Smooth muscle cell (in vitro differentiated cells): ENCODE results near the gene ZFP3. TPM values are rescaled to one million over a fixed set of nuclear protein-coding genes. Genes with fewer than 3 reads are reported as not detected.

ENCODE experiments used
- DNase-seq: peaks from one replicate; lab custom pipeline; 2025; ENCODE audit not compliant: unreplicated experiment; lab: John Stamatoyannopoulos, UW
- H2AFZ ChIP-seq: fragments of 200-600 bp; sonication (generic); 2 replicates; pipeline ENCODE4 v1.6.0; 2016; ENCODE audit warnings: antibody characterized with exemption, low read depth, mild to moderate bottlenecking
- H3F3A ChIP-seq: fragments of 200-600 bp; sonication (generic); 2 replicates; pipeline ENCODE4 v1.6.0; 2017; ENCODE audit warnings: antibody characterized with exemption, low read depth
- H3K27ac ChIP-seq: fragments of 200-600 bp; sonication (generic); 2 replicates; pipeline ENCODE4 v1.5.1; 2016; ENCODE audit warnings: low read depth, mild to moderate bottlenecking
- H3K27me3 ChIP-seq: fragments of 200-600 bp; sonication (generic); 2 replicates; pipeline ENCODE4 v1.6.1; 2016; ENCODE audit warnings: low read depth, mild to moderate bottlenecking
- H3K36me3 ChIP-seq: fragments of 200-600 bp; sonication (generic); 2 replicates; pipeline ENCODE4 v1.5.1; 2016; ENCODE audit warnings: low read depth
- H3K4me1 ChIP-seq: fragments of 200-600 bp; sonication (generic); 2 replicates; pipeline ENCODE4 v1.5.1; 2016; ENCODE audit warnings: low read depth
- H3K4me2 ChIP-seq: fragments of 200-600 bp; sonication (generic); 2 replicates; pipeline ENCODE4 v1.6.0; 2016; ENCODE audit warnings: mild to moderate bottlenecking
- H3K4me3 ChIP-seq: fragments of 200-600 bp; sonication (generic); 2 replicates; pipeline ENCODE4 v1.5.1; 2016; ENCODE audit warnings: mild to moderate bottlenecking
- H3K79me2 ChIP-seq: fragments of 200-600 bp; sonication (generic); 2 replicates; pipeline ENCODE4 v1.6.0; 2016; ENCODE audit warnings: low read depth, mild to moderate bottlenecking
- H3K9ac ChIP-seq: fragments of 200-600 bp; sonication (generic); 2 replicates; pipeline ENCODE4 v1.6.0; 2016; ENCODE audit warnings: low read depth
- H3K9me3 ChIP-seq: fragments of 200-600 bp; sonication (generic); replicated peaks from 2 replicates; pipeline ENCODE4 v1.5.1; 2016; ENCODE audit warnings: low read depth
- H4K20me1 ChIP-seq: fragments of 200-600 bp; sonication (generic); 2 replicates; pipeline ENCODE4 v1.6.0; 2016; ENCODE audit warnings: low read depth
- WGBS: methylation state at CpG from one replicate; pipeline ENCODE4 v1.1.7; 2016; ENCODE audit warnings: low lambda C conversion rate; 5-methylcytosine and 5-hydroxymethylcytosine counted together
- polyA plus RNA-seq: library from polyadenylated mRNA; unstranded; fragments of >200 nt; fragmentation: Nextera tagmentation; extraction: Ambion mirVana; gene quantifications from 2 replicates; pipeline ENCODE4 v1.2.1, GENCODE V29; 2016
- total RNA-seq: library from RNA; depleted of rRNA; stranded (reverse); fragments of >200 nt; gene quantifications from 2 replicates; pipeline ENCODE4 v1.2.3, GENCODE V29; 2014
- TF ChIP-seq, protein P1 (sequence below): fragments of 200-600 bp; sonication (generic); IDR thresholded peaks from 2 replicates; pipeline ENCODE4 v1.5.1; 2017; ENCODE audit warnings: borderline replicate concordance, mild to moderate bottlenecking, antibody characterized with exemption; ENCODE audit not compliant: insufficient read depth, poor library complexity, severe bottlenecking

The ZFP3 gene
- total and polyA plus RNA-seq, 2 experiments from 2014 or later: 0.13 to 0.22 TPM

DNA sequence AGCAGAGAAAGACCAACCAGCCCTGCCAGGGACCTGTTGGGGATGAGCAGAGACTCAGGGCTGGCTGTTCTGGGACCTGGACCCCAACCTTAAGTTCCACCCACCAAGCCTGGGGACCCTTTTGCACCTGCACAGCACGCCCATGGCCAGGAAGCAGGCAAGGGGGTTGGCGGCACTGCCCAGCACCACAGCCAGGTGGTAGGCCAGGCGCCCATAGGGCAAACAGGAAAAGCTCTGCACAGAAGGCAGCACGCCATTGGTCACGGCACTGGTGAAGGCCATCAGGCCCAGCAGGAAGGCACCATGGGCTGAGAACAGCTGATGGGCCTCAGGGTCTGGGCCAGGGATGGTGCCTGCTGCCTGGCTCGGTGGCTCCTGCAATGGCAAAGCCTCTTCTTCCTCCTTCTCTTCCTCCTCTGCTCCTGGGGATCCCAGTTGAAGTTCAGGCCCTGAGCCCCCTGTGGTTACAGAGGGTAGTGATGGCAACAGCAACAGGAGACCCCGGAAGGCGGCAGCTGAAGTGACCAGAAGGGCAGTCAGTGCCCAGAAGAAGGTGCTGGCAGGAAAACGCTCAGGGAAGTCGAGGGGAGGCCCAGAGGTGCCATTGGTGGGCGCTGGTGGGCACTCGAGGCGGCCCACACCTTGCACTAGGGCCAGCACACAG is 44.8 kb upstream of the ZFP3 start:
- no peaks in the 10 kb centered on the region for H3F3A ChIP-seq
- H3K9me3 ChIP-seq: no peaks in the 10 kb centered on the region
- H3K4me3 ChIP-seq: no peak overlapping the region
- TF ChIP-seq, protein P1, sequence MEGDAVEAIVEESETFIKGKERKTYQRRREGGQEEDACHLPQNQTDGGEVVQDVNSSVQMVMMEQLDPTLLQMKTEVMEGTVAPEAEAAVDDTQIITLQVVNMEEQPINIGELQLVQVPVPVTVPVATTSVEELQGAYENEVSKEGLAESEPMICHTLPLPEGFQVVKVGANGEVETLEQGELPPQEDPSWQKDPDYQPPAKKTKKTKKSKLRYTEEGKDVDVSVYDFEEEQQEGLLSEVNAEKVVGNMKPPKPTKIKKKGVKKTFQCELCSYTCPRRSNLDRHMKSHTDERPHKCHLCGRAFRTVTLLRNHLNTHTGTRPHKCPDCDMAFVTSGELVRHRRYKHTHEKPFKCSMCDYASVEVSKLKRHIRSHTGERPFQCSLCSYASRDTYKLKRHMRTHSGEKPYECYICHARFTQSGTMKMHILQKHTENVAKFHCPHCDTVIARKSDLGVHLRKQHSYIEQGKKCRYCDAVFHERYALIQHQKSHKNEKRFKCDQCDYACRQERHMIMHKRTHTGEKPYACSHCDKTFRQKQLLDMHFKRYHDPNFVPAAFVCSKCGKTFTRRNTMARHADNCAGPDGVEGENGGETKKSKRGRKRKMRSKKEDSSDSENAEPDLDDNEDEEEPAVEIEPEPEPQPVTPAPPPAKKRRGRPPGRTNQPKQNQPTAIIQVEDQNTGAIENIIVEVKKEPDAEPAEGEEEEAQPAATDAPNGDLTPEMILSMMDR: no peak
- no peak overlapping the region for H2AFZ ChIP-seq
- H3K4me1 ChIP-seq: no peaks in the 10 kb centered on the region
- WGBS: 91% methylated on average over 13 of the region's 13 CpGs
- H3K27ac ChIP-seq: no peak overlapping the region
- no peak for DNase-seq
- H3K36me3 ChIP-seq: no peaks in the 10 kb centered on the region
- no peak overlapping the region for H3K9ac ChIP-seq
- no peak overlapping the region for H3K4me2 ChIP-seq
- peaks cover 21% of the 10 kb centered on the region for H3K27me3 ChIP-seq
- no peaks in the 10 kb centered on the region for H4K20me1 ChIP-seq
- no peaks in the 10 kb centered on the region for H3K79me2 ChIP-seq

- Histone ChIP-seq H2AFZ (no peak overlapping the region), H3K4me3 (no peak overlapping the region), H3K4me2 (no peak overlapping the region), H3K27me3 (peaks cover 21% of the 10 kb centered on the region), H3F3A (no peaks in the 10 kb centered on the region), H3K4me1 (no peaks in the 10 kb centered on the region), H3K79me2 (no peaks in the 10 kb centered on the region), H3K36me3 (no peaks in the 10 kb centered on the region), H3K9ac (no peak overlapping the region), H3K9me3 (no peaks in the 10 kb centered on the region), H3K27ac (no peak overlapping the region), H4K20me1 (no peaks in the 10 kb centered on the region)
- no peak for DNase-seq
- TF ChIP-seq, protein P1: no peak
- 94% methylated on average over 5 of the region's 5 CpGs for WGBS
Measured at GRCh38 chr17:5034063-5034462, 44.2 kb upstream of the ZFP3 start.

GRCh38 chr17:5034651-5035050 is 43.6 kb upstream of the ZFP3 start:
- no peaks in the 10 kb centered on the region for H4K20me1 ChIP-seq
- peaks cover 21% of the 10 kb centered on the region for H3K27me3 ChIP-seq
- H3K4me1 ChIP-seq: no peaks in the 10 kb centered on the region
- TF ChIP-seq, protein P1: no peak
- no peak overlapping the region for H3K4me3 ChIP-seq
- no peak overlapping the region for H3K27ac ChIP-seq
- no peak for DNase-seq
- no peaks in the 10 kb centered on the region for H3K36me3 ChIP-seq
- H3F3A ChIP-seq: no peaks in the 10 kb centered on the region
- H3K9ac ChIP-seq: no peak overlapping the region
- H3K9me3 ChIP-seq: no peaks in the 10 kb centered on the region
- H2AFZ ChIP-seq: no peak overlapping the region
- no peak overlapping the region for H3K4me2 ChIP-seq
- H3K79me2 ChIP-seq: no peaks in the 10 kb centered on the region
- WGBS: 92% methylated on average over 14 of the region's 14 CpGs

DNA sequence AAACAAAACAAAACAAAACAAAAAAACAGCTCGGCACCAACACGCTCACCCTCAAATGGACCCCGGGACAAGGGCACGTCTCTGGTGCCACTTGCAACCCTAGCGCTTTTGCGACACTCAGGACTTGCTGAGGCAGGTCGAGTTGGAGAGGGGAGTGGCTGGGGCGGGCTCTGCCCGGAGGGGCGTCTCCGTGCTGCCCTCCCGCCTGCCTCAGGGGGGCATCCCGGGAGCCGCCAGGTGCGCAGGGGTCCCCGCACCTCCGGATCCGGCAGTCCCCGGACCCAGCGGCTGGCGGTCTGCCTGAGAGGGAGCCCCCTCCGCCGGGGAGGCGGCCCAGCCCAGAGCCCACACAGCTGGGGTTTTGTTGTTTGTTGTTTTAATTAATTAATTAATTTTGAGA is 43.0 kb upstream of the ZFP3 start, which contains the start of gene SLC52A1:
Gene SLC52A1 (minus strand): TSS at position 112 of the 400 bp plus-strand sequence. CDS start 820 bp downstream, outside the sequence.
- TF ChIP-seq, protein P1: no peak
- Histone ChIP-seq H3K27me3 (peaks cover 21% of the 10 kb centered on the region), H3K36me3 (no peaks in the 10 kb centered on the region), H4K20me1 (no peaks in the 10 kb centered on the region), H3K9me3 (no peaks in the 10 kb centered on the region), H3K9ac (no peak within 1 kb of the TSS), H3K79me2 (no peaks in the 10 kb centered on the region), H3K4me2 (peak within 1 kb of the TSS; percentile 75), H3K4me1 (no peaks in the 10 kb centered on the region), H3K4me3 (peak within 1 kb of the TSS; percentile 38), H2AFZ (no peak within 1 kb of the TSS), H3F3A (no peaks in the 10 kb centered on the region), H3K27ac (no peak within 1 kb of the TSS)
- 22% methylated on average over 23 of the region's 24 CpGs for WGBS
- no peak for DNase-seq
